Adrenal gland (tissue), 5 donors: ENCODE measurements around the gene CEACAM3.
"Not testable (repeated sequence)": the region's sequence is repeated elsewhere in the genome, so short reads cannot be mapped to it uniquely, and the experiment has no call there.

Experiments
- CTCF ChIP-seq, 6 experiments: fragments of 450-650 bp in 4 of 6; fragments of 200-600 bp in 2 of 6; sonication (generic) in 1 of 6; IDR thresholded peaks; 1 replicate in 5 of 6; 2 replicates in 1 of 6; pipeline versions ENCODE4 v1.5.1 to v1.8.0; 2016 to 2021; ENCODE audit warnings: antibody characterized with exemption in 6 of 6, mild to moderate bottlenecking in 2 of 6, moderate library complexity in 1 of 6
- POLR2A ChIP-seq, 2 donors: fragments of 450-650 bp; IDR thresholded peaks; one replicate each; pipeline ENCODE4 v1.6.1; 2017; ENCODE audit warnings: antibody characterized with exemption in 2 of 2, mild to moderate bottlenecking in 2 of 2, moderate library complexity in 1 of 2
- donor health status: DM: no; HTN: no; CAD: no.

GRCh38 chr19:41768105-41768504, 28.3 kb upstream of the CEACAM3 start:
- not testable (repeated sequence) for TF ChIP-seq CTCF, POLR2A (IDR thresholded peaks at IDR 0.05)
